ENCODE results near the gene SRGAP1.
"Not testable (repeated sequence)": the region's sequence is repeated elsewhere in the genome, so short reads cannot be mapped to it uniquely, and the experiment has no call there.

SRGAP1 gene

GRCh38 chr12:63838411-63838810 lies 6.1 kb upstream of the SRGAP1 start:
- DNase-seq (ENCODE audit: low spot score): no peak

- no peak for DNase-seq (ENCODE audit: low spot score)
Observed at GRCh38 chr12:63841011-63841410, 3.5 kb upstream of the SRGAP1 start.

- DNase-seq (ENCODE audit: low spot score): no peak
Observed at GRCh38 chr12:63841571-63841970, 2.9 kb upstream of the SRGAP1 start.

- DNase-seq (ENCODE audit: low spot score): not testable (repeated sequence)
Observed at GRCh38 chr12:63842750-63843149, 1.8 kb upstream of the SRGAP1 start.

GRCh38 chr12:63843254-63843720 lies 1.2 kb upstream of the SRGAP1 start:
- DNase-seq (ENCODE audit: low spot score): peak; percentile 47

- DNase-seq (ENCODE audit: low spot score): peak; percentile 94
Observed at GRCh38 chr12:63843721-63844390, 644 bp upstream of the SRGAP1 start.

GRCh38 chr12:63845726-63846125 lies 1.2 kb downstream of the SRGAP1 start:
- peak; percentile 35 for DNase-seq (ENCODE audit: low spot score)

GRCh38 chr12:63846238-63846967 lies 1.9 kb downstream of the SRGAP1 start:
- no peak for DNase-seq (ENCODE audit: low spot score)

- no peak for DNase-seq (ENCODE audit: low spot score)
Observed at GRCh38 chr12:63848450-63848849, 4.0 kb downstream of the SRGAP1 start.

GRCh38 chr12:63849106-63849620 lies 4.7 kb downstream of the SRGAP1 start:
- DNase-seq (ENCODE audit: low spot score): no peak

GRCh38 chr12:63849641-63850040 lies 5.1 kb downstream of the SRGAP1 start:
- no peak for DNase-seq (ENCODE audit: low spot score)

- DNase-seq (ENCODE audit: low spot score): no peak
Observed at GRCh38 chr12:63853978-63854377, 9.5 kb downstream of the SRGAP1 start.

GRCh38 chr12:63855299-63855698 lies 10.8 kb downstream of the SRGAP1 start:
- DNase-seq (ENCODE audit: low spot score): no peak

GRCh38 chr12:63857771-63858670 lies 13.5 kb downstream of the SRGAP1 start:
- DNase-seq (ENCODE audit: low spot score): no peak

GRCh38 chr12:63859880-63860279 lies 15.4 kb downstream of the SRGAP1 start:
- not testable (repeated sequence) for DNase-seq (ENCODE audit: low spot score)

- DNase-seq (ENCODE audit: low spot score): no peak
Observed at GRCh38 chr12:63862187-63862968, 17.9 kb downstream of the SRGAP1 start.

GRCh38 chr12:63862969-63863230 lies 18.4 kb downstream of the SRGAP1 start:
- no peak for DNase-seq (ENCODE audit: low spot score)

- no peak for DNase-seq (ENCODE audit: low spot score)
Observed at GRCh38 chr12:63863658-63864453, 19.4 kb downstream of the SRGAP1 start.

GRCh38 chr12:63864454-63864706 lies 19.9 kb downstream of the SRGAP1 start:
- DNase-seq (ENCODE audit: low spot score): no peak

GRCh38 chr12:63865448-63865847 lies 20.9 kb downstream of the SRGAP1 start:
- DNase-seq (ENCODE audit: low spot score): no peak

- no peak for DNase-seq (ENCODE audit: low spot score)
Observed at GRCh38 chr12:63867053-63867452, 22.6 kb downstream of the SRGAP1 start.
